GM18520 (cell line): ENCODE results near the gene COIL.

Source experiments
- ATAC-seq: cut with Tn5 transposase; IDR thresholded peaks from one replicate; pipeline ENCODE4 v1.9.1; 2021; ENCODE audit not compliant: unreplicated experiment

The COIL gene

DNA sequence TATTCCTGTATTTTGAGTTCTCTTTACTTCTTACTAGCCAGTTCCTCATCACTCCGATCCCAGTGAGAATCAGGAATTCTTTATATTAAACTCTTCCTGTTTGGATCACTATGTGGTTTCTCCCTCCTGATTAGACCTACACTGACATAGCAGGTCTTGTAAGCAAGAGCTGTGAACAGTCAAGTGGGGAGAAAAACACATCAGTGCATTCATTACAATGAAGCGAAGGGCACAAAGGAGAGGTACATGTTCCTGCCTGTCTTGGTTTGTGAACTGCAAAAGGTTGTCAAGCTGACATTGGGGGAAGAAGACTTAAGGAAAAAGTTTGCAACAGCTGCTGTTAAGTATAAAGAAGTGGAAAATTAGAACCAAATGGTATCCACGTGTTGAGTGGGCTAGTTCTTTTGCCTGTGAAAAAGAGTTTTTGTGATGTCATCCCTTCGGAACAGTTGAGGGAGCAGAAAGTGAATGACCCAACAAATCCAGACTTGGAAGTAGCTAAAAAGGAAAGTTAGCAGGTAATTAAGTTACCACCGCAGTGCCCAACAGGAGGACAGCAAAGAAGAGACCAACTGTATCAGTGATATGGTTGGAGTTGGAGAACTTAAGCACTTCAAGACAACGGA lies 24.0 kb downstream of the COIL start:
- no peak for ATAC-seq

DNA sequence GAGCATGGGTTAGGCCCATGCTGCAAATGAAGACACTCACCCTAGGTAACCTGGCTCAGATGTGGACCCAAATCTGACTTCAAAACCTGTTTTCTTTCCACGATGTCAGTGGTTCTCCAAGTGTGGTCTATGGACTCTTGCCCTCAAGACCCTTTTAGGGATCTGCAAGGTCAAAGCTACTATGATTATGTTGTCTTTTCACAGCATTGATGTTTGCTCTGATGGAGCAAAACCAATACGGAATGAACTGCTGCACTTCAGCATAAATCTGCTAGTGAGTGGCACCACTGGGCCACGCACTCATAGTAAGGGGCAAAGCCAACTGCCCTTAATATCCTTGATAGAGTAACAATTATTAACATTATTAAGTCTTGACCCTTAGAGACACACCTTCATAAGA lies 25.4 kb downstream of the COIL start:
- no peak for ATAC-seq

DNA sequence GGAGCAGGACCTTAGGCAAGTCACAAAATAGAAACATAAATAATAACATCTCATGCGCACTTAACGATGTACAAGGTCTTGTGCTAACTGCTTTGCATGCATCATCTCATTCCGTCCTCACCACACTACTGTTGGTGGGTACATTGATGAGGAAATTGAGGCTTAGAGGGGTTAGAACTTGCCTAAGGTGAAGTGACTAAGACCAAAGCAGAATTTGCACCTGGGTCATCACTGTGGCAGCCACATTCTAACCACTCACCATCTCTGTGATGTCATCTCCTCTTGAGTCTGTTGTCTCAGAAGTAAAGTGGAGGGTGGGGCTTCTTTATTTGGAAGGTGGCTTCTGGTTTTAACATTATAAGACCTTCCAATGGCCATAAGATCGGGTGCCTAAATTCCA lies 26.6 kb downstream of the COIL start:
- no peak for ATAC-seq

DNA sequence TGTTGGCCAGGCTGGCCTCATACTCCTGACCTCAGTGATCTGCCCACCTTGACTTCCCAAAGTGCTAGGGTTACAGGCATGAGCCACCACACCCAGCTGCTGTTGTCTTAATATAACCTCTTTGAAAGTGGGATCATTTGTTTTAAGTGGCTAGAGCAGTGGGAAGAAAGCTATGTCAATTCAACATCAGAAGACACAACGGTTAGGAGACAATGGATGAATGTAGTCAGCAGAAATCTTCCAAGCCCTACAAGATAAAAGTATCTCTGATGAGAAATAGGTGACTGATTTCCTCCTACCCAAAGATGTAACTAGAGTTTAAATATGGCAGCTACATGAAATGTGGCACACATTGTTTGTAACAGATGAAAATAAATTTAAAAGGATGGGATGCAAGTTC lies 27.0 kb downstream of the COIL start:
- ATAC-seq = no peak

DNA sequence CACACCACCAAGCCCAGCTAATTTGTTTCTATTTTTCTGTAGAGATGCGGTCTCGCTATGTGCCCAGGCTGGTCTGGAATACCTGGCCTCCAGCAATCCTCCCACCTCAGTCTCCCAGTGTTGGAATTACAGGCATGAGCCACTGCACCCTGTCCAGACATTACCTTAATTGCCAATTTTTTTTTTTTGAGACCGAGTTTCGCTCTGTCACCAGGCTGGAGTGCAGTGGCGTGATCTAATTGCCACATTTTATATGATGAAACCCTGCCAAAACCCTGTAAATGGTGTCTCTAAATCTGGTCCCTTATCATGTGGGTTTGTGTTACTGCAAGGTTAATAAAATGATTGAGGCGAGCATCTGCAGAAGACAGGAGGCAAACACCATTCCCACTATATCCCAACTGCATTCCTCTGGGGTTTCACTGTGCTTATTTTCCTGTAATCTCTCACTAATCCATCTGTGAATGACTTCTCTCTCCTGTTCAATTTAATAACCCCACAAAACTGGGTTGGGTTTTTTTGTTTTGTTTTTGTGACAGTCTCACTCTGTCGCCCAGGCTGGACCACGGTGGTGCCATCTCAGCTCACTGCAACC lies 27.6 kb downstream of the COIL start:
- ATAC-seq = no peak

DNA sequence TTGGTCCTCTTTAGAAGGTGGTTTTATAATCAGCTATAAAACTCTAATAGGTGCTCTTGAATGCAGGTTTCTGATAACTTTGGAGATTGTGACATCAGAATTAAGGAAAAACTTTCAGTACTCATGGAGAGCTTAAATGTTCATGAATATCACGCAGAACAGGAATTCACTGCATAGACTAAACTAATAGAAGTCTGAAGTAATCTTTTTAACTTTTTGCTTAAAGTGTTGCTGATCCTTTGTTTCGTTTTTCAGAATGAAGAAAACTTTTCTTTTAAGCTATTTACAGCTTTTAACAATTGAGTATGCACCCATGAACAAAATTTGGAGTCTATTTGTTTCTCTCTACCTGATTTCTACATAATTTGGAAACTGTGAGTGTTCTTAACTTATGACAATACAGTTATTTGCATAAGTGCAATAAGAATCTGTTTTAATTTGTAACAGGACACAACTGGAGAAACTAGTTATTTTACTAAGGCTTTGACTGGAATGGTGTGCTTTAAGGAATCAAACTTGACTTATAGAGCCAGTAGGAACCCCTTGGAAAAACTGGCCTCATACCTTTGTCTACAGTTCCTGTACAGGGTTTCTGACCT lies 30.0 kb downstream of the COIL start:
- no peak for ATAC-seq

DNA sequence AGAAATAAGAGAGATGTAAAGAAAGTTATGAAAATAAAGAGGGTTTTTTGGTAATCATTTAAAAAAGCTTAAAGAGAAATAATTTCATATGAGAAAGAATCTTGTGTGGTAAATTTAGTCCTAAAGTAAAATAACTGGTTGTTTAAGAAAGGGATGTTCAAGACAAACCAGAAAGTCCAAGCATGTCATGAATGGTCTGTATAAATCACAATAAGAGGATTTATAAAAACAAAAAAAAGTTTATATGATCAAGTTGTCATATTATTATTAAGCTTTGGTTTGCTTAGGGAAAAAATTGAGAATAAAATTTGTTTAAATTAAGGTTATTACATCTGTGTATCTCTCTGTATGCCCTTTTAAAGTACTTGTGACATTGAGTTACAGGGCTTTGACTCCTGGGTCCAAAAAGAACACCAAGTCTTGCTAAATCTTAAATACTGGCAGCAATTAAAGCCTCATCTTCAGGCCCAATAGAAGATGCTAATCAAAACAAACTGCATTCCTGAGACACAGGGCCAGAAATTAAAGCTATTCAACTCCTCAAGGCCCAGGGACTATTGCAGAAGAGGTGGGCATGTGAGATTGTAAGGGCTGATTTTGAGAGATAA lies 31.4 kb downstream of the COIL start:
- ATAC-seq = no peak

DNA sequence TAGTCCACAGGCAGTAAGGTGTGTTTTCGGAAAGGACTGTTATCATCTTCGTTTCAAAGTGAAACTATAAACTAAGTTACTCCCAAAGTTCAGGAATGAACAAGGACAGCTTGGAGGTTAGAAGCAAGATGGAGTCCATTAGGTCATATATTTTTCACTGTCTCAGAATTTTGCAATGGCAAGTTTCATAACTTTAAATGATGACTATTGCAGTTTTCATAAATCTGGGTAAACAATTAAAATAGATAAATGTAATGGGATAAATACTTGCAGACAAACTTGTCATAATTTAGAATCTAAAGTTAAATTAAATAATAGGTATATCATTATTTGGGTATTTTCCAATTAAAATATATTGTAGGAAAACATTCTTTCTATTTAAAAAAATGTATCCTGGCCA lies 32.3 kb downstream of the COIL start:
- no peak for ATAC-seq

DNA sequence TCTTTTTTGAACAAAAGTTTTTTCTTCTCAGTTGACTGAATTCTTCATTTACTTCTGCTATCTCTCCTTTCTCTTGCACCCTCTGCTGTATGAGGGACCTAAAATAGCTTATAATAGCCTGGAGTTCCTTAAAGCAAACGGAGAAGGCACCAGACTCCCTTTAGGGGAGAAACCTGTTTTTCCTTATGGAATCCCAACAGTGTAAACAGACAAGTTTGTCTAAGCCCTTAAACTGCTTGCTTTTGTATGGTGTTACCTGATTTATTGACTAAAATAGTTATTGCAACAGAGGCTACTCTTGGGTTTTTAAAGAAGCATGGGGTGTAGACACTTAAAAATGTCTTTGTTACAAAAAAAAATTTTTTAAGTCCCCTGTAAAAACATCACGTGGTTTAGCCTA lies 34.1 kb downstream of the COIL start:
- no peak for ATAC-seq

DNA sequence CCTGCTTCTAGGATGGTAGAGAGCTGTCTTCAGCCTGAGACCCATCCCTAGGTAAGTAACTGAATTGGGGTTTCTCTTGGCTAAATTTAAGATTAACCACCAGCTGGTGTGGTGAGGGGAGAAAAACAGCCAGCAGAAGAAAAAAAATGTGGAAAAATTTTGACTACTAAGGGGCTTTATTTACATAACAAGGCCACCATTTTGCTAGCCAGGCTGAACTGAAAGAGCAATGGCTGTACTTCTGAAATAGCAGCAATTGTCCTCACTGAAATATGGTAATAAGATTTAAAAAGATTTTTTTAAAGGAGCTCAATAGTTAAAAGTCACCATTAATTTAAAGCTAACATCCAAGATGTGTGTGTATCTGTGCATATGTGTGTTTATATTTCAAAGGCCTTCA lies 34.6 kb downstream of the COIL start:
- ATAC-seq = no peak

DNA sequence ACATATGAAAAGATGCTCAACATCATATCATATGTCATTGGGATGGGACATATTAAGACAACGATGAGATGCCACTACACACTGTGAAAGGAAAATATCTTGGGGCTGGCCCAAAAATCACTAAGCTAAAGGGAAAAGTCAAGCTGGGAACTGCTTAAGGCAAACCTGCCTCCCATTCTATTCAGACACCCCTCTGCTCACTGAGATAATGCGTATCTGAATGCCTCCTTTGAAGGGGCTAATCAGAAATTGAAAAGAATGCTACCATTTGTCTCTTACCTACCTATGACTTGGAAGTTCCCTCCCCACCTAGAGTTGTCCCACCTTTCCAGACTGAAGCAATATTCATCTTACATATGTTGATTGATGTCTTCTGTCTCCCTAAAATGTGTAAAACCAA lies 35.8 kb downstream of the COIL start:
- no peak for ATAC-seq

DNA sequence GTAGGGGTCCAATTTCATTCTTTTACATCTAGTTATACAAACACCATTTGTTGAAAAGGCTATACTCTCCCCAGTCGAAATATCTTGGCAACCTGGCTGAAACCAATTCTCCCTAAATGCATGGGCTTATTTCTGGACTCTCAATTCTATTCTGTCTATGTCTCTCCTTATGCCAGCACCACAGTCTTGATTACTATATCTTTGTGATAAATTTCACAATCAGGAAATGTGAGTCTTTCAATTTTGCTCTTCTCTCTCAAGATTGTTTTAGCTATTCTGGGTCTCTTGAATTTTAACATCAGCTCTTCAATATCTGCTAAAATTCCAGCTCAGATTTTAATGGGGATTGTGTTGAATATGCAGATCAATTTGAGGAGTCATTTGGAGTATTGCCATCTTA lies 41.1 kb downstream of the COIL start:
- ATAC-seq = no peak

DNA sequence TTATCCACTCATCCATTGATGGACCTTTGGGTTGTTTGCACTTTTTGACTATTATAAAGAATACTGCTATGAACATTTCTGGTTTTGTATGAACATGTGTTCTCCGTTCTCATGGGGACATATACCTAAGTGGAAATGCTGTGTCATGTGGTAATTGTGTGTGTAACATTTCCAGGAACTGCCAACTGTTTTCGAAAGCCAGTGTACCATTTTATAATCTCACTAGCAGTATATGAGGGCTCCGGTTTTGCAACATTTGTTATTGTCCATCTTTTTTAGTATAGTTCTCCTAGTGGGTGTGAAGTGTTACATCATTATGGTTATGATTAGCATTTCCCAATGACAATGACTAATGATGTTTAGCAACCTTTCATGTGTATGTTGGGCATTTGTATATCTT lies 41.9 kb downstream of the COIL start:
- no peak for ATAC-seq

DNA sequence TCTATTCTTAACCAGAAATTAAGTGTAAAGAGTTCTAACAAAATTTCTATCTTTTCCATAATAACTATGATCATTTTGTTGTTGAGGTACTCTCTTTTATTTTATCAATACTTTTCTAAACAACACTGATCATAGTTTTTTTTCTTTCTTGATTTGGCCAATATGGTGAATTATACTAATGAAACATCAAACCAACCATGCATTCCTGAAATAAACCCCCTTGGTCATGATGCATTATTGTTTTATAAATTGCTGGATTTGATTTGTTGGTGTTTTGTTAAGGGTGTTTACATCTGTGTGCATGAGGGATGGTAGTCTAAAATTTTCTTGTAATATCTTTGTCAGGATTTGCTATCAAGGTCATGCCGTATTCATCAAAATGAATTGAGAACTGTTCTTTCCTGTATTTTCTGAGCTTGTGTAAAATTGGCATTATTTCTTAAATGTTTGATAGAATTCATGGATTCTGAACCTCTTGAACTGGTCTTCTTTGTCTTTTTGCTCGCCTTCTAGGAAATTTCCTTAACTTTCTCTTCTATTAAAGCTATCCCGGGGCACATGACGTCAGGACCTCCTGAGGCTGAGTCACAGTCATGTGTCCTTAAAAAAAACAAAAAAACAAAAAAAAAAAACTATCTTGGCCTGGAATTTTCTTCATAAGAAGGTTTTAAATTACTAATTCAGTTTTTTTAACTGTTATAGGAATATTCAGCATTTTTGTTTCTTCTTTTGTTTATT lies 43.1 kb downstream of the COIL start:
- no peak for ATAC-seq

DNA sequence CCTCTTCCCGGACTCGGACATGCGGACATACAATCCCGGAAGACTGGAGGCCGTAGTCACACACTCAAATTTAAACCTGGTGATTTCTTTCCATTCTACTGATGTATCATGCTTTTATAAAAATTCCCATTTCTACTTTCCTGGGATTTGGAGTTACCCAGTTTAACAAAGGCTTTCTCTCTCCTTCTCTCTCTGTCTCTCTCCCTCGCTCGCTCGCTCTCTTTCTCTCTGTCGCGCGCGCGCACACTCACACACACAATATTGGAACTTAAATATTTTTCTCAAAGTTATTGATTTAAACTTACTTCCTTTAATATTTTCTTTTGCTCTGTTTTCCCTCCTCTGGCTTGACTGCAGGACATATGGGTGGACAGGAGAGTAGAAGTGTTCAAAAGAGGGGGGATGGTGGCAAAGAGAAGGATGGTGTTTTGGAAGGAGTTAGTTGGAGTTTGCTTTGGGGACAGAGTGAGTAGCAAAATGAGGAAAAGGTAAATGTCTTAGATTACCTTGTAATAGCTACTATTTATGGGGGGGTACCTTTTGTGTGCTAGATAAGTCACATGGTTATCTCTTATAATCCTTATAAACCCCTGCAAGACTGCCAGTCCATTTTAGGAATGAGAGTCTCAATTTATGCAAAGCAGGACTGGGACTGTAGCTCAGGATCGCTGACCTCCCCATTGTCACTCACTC lies 46.1 kb downstream of the COIL start:
- no peak for ATAC-seq

DNA sequence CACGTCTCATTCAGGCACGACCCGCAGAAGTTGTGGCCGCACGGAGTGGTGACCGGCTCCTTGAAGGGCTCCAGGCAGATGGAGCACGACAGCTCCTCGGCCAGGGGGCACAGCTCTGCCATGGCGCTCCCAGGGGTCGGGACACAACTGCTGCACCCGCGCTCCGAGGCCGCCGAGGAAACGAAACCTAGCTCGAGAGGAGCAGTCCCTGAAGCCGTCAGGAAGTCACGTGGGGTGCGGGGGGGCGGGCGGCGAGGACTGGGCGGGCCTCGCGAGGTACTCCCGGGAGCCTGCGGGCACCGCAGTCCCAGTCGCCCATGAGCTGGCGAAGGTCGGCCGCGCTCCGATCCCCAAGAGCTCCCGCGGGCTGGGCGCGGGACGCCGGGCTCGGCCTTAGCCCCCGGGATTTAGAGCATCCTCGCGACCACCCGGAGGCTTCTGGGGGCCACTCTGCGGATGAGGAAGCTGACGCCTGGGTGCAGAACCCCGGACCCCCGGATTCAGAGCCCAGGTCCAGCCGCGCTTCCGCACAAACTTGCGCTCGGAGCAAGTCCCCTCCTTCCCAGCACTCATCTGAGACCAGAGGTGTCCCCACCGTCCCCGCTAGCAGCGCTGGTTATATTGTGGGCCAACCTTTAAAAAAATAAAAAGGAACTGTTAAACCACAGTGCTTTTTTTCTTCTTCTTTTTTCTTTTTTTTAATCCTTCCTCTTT lies 46.8 kb downstream of the COIL start, which contains the start of gene TRIM25:
TRIM25 (minus strand) TSS at position 183 of the 714 bp plus-strand sequence; CDS start at position 122, 61 bp downstream.
- peak; percentile 45 for ATAC-seq

DNA sequence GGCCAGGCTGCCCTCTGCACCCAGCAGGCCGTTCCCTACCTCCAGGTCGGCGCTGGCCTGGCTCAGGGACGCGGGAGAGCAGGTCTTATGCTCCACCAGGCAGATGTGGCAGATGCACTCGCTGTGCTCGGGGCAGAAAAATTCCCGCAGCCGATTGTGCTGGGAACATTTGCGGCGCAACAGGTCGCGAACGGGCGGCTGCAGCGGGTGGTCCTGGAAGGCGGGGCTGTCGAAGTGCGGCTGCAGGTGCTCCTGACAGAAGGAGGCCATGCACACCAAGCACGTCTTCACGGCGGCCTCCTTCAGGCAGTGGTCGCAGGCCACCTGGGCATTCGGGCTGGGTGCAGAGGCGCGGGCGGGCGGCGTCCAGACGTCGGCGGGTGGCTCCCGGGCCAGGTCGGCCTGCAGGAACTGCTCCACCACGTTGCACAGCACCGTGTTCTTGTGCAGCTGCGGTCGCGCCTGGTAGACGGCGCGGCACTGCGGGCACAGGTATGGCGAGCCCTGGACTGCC lies 47.4 kb downstream of the COIL start:
- peak; percentile 21 for ATAC-seq

DNA sequence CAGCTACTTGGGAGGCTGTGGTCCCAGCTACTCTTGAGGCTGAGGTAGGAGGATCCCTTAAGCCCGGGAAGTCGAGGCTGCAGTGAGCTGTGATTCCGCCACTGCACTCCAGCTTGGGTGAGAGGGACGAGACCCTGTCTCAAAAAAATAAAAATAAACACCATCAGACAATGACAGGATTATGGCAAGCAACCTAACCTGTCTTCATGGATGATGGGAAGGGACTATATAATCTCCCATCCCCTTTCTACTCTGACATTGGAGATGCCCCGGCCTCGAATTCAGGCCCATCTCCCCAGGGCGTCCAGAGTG lies 47.9 kb downstream of the COIL start:
- no peak for ATAC-seq

DNA sequence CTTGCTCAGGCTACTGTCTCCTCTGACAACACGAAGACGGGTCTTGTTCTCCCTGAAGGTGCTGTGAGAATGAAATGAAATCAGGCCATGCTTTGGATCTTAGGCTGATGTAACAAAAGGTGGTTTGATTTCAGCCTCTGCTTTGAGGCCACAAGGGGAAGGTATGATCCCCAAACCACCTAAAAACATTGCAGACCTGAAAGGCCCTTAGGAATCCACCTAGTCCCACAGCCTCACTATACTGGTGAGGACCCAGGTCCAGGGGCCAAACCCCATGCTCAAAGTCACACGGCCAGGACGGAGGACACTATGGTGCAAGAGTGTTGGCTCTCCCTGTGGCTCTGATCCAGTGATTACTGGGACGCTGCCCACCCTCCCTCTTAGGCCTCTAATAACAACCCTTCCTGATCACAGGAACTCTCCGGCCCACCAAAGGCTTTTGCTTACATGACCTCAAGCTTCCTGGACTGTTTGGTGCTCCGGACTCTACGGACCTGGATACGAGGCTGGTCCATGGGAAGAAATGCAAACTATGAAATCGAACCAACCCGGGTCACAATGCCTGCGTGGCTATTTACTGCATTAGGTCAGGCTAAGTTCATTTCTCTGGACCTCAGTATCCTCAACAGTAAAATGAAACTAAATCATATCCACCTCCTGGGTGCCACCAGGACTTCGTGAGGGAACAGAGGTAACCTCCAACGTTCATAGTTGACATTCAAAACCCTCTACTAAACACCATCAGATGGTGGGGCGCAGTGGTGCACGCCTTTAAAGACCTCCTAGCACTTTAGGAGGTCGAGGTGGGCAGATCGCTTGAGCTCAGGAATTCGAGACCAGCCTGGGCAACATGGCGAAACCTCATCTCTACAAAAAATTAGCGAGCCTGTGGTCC lies 48.5 kb downstream of the COIL start:
- no peak for ATAC-seq
